ENCODE results near the gene ELMOD2.

The ELMOD2 gene

DNA sequence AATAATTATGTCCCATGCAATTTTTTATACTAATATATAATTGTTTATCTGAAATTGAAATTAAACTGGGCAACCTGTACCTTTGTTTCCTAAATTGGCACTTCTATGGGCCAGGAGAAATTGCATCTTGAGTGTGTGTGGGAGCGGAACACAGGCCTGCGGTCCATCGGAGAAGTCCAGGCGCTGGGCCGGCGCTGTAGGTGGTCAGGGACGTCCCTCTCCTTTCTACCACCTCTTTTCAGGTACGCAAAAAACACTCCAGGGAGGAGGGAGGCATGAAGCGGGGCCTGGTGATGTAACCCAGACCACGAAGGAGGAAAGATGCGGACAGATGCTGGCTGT lies 26.6 kb upstream of the ELMOD2 start (continued):
- TF ChIP-seq, protein P1, sequence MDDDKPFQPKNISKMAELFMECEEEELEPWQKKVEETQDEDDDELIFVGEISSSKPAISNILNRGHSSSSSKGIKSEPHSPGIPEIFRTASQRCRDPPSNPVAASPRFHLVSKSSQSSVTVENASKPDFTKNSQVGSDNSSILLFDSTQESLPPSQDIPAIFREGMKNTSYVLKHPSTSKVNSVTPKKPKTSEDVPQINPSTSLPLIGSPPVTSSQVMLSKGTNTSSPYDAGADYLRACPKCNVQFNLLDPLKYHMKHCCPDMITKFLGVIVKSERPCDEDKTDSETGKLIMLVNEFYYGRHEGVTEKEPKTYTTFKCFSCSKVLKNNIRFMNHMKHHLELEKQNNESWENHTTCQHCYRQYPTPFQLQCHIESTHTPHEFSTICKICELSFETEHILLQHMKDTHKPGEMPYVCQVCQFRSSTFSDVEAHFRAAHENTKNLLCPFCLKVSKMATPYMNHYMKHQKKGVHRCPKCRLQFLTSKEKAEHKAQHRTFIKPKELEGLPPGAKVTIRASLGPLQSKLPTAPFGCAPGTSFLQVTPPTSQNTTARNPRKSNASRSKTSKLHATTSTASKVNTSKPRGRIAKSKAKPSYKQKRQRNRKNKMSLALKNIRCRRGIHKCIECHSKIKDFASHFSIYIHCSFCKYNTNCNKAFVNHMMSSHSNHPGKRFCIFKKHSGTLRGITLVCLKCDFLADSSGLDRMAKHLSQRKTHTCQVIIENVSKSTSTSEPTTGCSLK (tag by site-specific recombination; IDR thresholded peaks at IDR 0.05): no peak
- no peak for TF ChIP-seq ZNF560 (tag by site-specific recombination; IDR thresholded peaks at IDR 0.05; ENCODE audit: borderline replicate concordance)
- no peak for TF ChIP-seq ZNF223 (tag by site-specific recombination; IDR thresholded peaks at IDR 0.05)
- TF ChIP-seq, protein P2, sequence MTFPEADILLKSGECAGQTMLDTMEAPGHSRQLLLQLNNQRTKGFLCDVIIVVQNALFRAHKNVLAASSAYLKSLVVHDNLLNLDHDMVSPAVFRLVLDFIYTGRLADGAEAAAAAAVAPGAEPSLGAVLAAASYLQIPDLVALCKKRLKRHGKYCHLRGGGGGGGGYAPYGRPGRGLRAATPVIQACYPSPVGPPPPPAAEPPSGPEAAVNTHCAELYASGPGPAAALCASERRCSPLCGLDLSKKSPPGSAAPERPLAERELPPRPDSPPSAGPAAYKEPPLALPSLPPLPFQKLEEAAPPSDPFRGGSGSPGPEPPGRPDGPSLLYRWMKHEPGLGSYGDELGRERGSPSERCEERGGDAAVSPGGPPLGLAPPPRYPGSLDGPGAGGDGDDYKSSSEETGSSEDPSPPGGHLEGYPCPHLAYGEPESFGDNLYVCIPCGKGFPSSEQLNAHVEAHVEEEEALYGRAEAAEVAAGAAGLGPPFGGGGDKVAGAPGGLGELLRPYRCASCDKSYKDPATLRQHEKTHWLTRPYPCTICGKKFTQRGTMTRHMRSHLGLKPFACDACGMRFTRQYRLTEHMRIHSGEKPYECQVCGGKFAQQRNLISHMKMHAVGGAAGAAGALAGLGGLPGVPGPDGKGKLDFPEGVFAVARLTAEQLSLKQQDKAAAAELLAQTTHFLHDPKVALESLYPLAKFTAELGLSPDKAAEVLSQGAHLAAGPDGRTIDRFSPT (tag by site-specific recombination; IDR thresholded peaks at IDR 0.05): no peak

DNA sequence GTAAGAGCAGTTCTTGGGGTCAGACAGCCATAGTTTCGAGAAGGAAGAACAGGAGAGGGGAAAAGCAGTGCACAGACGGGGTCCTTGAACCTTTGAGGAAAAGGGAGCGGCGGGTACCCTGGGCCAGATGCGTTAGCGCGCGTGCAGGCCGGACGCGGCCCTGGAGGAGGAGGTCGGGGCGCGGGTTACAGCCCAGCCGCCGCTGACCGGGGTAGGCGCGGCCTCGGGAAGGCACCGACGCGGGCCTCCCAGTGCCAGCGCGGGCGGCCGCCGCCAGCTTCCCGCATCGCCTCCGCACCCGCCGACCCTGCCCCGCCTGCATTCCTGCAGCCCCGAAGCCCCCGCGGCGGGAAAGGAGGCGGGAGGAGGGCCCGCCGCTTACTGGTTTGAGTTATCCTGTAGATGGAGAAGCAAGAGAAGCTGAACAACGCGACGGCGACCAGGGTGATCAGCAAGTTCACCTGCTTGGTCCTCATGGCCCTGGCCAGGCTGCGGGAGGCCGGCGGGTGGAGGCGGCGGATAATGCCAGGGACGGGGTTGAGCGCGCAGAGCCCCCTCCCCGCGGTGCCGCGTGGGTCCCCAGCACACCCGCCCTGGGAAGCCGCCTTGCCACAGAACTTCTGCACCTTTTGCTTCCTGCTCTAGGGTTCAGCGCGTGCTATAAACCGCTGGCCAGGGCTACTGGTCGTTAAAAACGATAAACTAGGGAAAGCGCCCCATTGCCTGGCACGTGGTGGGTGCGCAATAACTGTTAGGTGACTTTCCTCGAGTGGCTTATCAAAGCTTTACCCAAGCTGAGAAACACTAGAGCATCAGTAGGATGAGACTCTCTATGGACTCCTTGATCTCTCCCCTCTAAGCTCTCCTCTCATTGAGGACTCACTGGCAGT lies 26.0 kb upstream of the ELMOD2 start, which contains the start of gene MGAT4D:
TSS of gene MGAT4D (minus strand) at position 547 of the 890 bp plus-strand sequence. CDS start at position 476, 71 bp downstream.
- no peak for TF ChIP-seq ZNF660 (tag by site-specific recombination; IDR thresholded peaks at IDR 0.05)
- no peak for TF ChIP-seq ZNF664 (tag by site-specific recombination; IDR thresholded peaks at IDR 0.05)
- TF ChIP-seq ZNF785 (tag by site-specific recombination; IDR thresholded peaks at IDR 0.05): no peak
- TF ChIP-seq ZNF560 (tag by site-specific recombination; IDR thresholded peaks at IDR 0.05; ENCODE audit: borderline replicate concordance): no peak
- TF ChIP-seq, protein P3, sequence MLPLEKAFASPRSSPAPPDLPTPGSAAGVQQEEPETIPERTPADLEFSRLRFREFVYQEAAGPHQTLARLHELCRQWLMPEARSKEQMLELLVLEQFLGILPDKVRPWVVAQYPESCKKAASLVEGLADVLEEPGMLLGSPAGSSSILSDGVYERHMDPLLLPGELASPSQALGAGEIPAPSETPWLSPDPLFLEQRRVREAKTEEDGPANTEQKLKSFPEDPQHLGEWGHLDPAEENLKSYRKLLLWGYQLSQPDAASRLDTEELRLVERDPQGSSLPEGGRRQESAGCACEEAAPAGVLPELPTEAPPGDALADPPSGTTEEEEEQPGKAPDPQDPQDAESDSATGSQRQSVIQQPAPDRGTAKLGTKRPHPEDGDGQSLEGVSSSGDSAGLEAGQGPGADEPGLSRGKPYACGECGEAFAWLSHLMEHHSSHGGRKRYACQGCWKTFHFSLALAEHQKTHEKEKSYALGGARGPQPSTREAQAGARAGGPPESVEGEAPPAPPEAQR (tag by site-specific recombination; IDR thresholded peaks at IDR 0.05): no peak
- TF ChIP-seq, protein P4, sequence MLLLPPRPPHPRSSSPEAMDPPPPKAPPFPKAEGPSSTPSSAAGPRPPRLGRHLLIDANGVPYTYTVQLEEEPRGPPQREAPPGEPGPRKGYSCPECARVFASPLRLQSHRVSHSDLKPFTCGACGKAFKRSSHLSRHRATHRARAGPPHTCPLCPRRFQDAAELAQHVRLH (tag by site-specific recombination; IDR thresholded peaks at IDR 0.05): no peak
- no peak for TF ChIP-seq ZNF501 (tag by site-specific recombination; IDR thresholded peaks at IDR 0.05)
- TF ChIP-seq, protein P5, sequence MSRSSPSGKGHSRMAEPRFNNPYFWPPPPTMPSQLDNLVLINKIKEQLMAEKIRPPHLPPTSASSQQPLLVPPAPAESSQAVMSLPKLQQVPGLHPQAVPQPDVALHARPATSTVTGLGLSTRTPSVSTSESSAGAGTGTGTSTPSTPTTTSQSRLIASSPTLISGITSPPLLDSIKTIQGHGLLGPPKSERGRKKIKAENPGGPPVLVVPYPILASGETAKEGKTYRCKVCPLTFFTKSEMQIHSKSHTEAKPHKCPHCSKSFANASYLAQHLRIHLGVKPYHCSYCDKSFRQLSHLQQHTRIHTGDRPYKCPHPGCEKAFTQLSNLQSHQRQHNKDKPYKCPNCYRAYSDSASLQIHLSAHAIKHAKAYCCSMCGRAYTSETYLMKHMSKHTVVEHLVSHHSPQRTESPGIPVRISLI (tag by site-specific recombination; IDR thresholded peaks at IDR 0.05): no peak
- TF ChIP-seq ZNF335 (tag by site-specific recombination; conservative IDR thresholded peaks at IDR 0.05): no peak
- no peak for TF ChIP-seq HOXD13 (CRISPR knock-in tag; IDR thresholded peaks at IDR 0.05; ENCODE audit: borderline replicate concordance)
- TF ChIP-seq, protein P6, sequence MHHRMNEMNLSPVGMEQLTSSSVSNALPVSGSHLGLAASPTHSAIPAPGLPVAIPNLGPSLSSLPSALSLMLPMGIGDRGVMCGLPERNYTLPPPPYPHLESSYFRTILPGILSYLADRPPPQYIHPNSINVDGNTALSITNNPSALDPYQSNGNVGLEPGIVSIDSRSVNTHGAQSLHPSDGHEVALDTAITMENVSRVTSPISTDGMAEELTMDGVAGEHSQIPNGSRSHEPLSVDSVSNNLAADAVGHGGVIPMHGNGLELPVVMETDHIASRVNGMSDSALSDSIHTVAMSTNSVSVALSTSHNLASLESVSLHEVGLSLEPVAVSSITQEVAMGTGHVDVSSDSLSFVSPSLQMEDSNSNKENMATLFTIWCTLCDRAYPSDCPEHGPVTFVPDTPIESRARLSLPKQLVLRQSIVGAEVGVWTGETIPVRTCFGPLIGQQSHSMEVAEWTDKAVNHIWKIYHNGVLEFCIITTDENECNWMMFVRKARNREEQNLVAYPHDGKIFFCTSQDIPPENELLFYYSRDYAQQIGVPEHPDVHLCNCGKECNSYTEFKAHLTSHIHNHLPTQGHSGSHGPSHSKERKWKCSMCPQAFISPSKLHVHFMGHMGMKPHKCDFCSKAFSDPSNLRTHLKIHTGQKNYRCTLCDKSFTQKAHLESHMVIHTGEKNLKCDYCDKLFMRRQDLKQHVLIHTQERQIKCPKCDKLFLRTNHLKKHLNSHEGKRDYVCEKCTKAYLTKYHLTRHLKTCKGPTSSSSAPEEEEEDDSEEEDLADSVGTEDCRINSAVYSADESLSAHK (tag by site-specific recombination; IDR thresholded peaks at IDR 0.05): no peak
- TF ChIP-seq ZNF138 (tag by site-specific recombination; IDR thresholded peaks at IDR 0.05; ENCODE audit: borderline replicate concordance): no peak
- TF ChIP-seq, protein P2 (tag by site-specific recombination; IDR thresholded peaks at IDR 0.05): no peak
- TF ChIP-seq, protein P7, sequence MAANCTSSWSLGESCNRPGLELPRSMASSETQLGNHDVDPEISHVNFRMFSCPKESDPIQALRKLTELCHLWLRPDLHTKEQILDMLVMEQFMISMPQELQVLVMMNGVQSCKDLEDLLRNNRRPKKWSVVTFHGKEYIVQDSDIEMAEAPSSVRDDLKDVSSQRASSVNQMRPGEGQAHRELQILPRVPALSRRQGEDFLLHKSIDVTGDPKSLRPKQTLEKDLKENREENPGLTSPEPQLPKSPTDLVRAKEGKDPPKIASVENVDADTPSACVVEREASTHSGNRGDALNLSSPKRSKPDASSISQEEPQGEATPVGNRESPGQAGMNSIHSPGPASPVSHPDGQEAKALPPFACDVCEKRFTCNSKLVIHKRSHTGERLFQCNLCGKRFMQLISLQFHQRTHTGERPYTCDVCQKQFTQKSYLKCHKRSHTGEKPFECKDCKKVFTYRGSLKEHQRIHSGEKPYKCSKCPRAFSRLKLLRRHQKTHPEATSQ (tag by site-specific recombination; IDR thresholded peaks at IDR 0.05): no peak
- TF ChIP-seq ZNF266 (tag by site-specific recombination; IDR thresholded peaks at IDR 0.05; ENCODE audit: low read depth): no peak
- no peak for TF ChIP-seq ZNF626 (tag by site-specific recombination; IDR thresholded peaks at IDR 0.05)
- TF ChIP-seq ZNF121 (tag by site-specific recombination; IDR thresholded peaks at IDR 0.05): no peak
- Histone ChIP-seq H3K4me3 (ENCODE audit: low read depth, low read length) (no peak within 1 kb of the TSS), H3K4me1 (ENCODE audit: control insufficient read depth, insufficient read depth, low read length) (no peaks in the 10 kb centered on the region), H3K9me3 (ENCODE audit: control insufficient read depth, insufficient read depth, low read depth, low read length) (no peaks in the 10 kb centered on the region), H3K36me3 (ENCODE audit: control insufficient read depth in 2 of 2, insufficient read depth in 1 of 2, low read length in 2 of 2) (no peaks in the 10 kb centered on the region), H3K27ac (ENCODE audit: extremely low read depth, low read depth, low read length) (no peak within 1 kb of the TSS)
- CTCF ChIA-PET: no interaction called here
- POLR2A ChIA-PET: no interaction called here

Measured in HEK293 (cell line).